Psoas muscle (tissue), 8 donors: ENCODE results near the gene PPP6R1. TPM values are rescaled to one million over a fixed set of nuclear protein-coding genes. Genes with fewer than 3 reads are reported as not detected.
A peak's percentile ranks its signal among the peaks of the same experiment; 100 is the strongest.

Source experiments
- ATAC-seq, 4 donors: fragments of 200-7000 bp; cut with Tn5 transposase; one replicate each; pipeline ENCODE4 v1.9.1; 2020; ENCODE audit warnings: moderate library complexity in 3 of 4, mild to moderate bottlenecking in 2 of 4
- DNase-seq, 2 donors: peaks; one replicate each; pipeline ENCODE4 v3.0.0-alpha.2; 2020
- H3K27ac ChIP-seq: fragments of 200-600 bp; one replicate; pipeline ENCODE4 v1.8.0; 2022
- H3K27me3 ChIP-seq, 3 donors: fragments of 200-600 bp in 1 of 3; one replicate each; pipeline versions ENCODE4 v1.6.1 to v1.8.0; 2013 to 2022; ENCODE audit warnings: low read length in 2 of 3, mild to moderate bottlenecking in 2 of 3, moderate library complexity in 1 of 3; ENCODE audit not compliant: insufficient read depth in 3 of 3
- H3K36me3 ChIP-seq, 2 donors: fragments of 200-600 bp in 1 of 2; one replicate each; pipeline versions ENCODE4 v1.6.1 to v1.8.0; 2013 to 2022; ENCODE audit warnings: low read depth in 1 of 2, mild to moderate bottlenecking in 1 of 2, moderate library complexity in 1 of 2; ENCODE audit not compliant: insufficient read depth in 1 of 2
- H3K4me1 ChIP-seq: fragments of 200-600 bp; one replicate; pipeline ENCODE4 v1.8.0; 2022
- H3K4me3 ChIP-seq: fragments of 200-600 bp; one replicate; pipeline ENCODE4 v1.8.0; 2022; ENCODE audit warnings: mild to moderate bottlenecking
- H3K9me3 ChIP-seq: fragments of 200-600 bp; one replicate; pipeline ENCODE4 v1.8.0; 2022
- CTCF ChIP-seq: fragments of 200-600 bp; IDR thresholded peaks from one replicate; pipeline ENCODE4 v1.8.0; 2022; ENCODE audit warnings: antibody characterized with exemption
- WGBS, 3 donors: extraction: QIAGEN DNeasy Blood & Tissue Kit; methylation state at CpG; one replicate each; pipeline versions ENCODE4 v1.1.6 to v1.1.7; 2013; 5-methylcytosine and 5-hydroxymethylcytosine counted together
- intact Hi-C, 2 donors: fragments of 100-400 bp; cut with DNase I; formaldehyde crosslinking; loops; one replicate each; pipeline versions ENCODE4 v1.11.0 to v1.14.2; 2022
- polyA plus RNA-seq, 3 donors: library from polyadenylated mRNA; stranded (reverse); fragments of 200-250 nt; gene quantifications; one replicate each; pipeline ENCODE4 v1.2.3, GENCODE V29; 2013
- total RNA-seq, 4 donors: library from RNA; stranded (reverse); fragmentation: NEBNext Ultra II Directional in 2 of 4; extraction: Animal tissue kit (Norgen Biotek cat#: 25700) in 2 of 4; gene quantifications; one replicate each; pipeline versions ENCODE4 v1.2.1 to v1.2.4, GENCODE V29; 2021 to 2023
- donor health status: healthy with polysubstance abuse.
- donor health status: DM: no; HTN: no; CAD: no; lungs with moderate emphysema.
- donor health status: Bipolar disorder and iron deficiency.
- donor health status: healthy.
- donor health status: DM: yes; HTN: yes; CAD: no.
- donor health status: DM: no; HTN: no; CAD: no.
- donor health status: DM: no; HTN: no; CAD: no.
- donor health status: DM: yes; HTN: yes; CAD: no.

Gene PPP6R1
- total and polyA plus RNA-seq, 7 donors = 27.9 to 72.3 (median 45.6) TPM

DNA sequence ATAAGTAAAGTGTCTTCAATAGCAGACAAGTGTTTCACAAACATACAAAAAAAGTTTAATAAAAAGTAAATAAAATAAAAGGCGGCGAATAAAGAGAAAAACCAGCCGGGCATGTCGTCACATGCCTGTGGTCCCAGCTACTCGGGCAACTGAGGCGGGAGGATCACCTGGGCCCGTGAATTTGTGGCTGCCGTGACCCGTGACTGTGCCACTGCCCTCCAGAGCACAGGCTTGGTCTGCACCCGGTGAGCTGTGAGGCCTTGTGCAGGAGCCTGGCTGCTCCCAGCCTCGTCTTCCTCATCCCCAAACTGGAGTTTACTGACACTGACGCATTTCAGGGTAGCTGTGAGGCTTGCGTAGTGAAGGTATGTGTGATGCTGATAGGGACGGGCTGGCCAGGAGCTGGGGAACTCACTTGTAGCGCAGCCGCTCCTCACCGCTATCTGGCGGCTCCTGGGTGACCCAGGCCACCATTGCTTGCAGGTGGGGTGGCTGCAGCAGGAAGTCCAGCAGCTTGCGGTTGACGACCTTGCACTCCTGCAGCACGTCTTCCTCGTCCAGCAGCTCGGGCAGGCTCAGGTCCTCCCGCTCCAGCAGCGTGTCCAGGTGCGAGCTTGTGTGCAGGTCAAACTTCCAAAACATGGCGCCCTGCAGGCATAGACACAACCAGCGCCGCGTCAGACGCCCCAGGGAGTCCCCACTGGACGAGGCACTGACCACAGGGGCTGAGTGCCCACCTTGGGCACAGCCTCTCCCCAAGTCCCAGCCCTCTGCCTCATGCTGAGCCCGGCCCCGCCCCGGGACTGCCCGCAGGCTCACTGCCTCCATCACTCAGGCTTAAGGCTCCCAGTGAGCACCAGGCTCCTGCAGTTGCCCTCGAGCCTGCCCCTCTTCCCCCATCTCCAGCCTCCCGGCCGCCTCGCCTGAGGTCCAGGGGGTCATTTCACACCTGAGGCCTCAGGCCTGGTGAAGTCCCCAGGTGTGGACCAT lies 12.1 kb downstream of the PPP6R1 start:
- H3K27me3 ChIP-seq = no peaks in the 10 kb centered on the region
- H3K4me1 ChIP-seq = peaks cover under 1% of the 10 kb centered on the region
- intact Hi-C loops = no loop called here
- no peak for TF ChIP-seq CTCF
- H3K9me3 ChIP-seq = no peaks in the 10 kb centered on the region
- 89 to 90% (median 89%) methylated on average over 40 of the region's 40 CpGs for WGBS, 3 donors
- no peak overlapping the region for H3K4me3 ChIP-seq
- peaks cover 2 to 55% of the 10 kb centered on the region in 2 donors for H3K36me3 ChIP-seq
- DNase-seq = peak in 1 of 2 donors; percentile 28
- ATAC-seq = no peak
- H3K27ac ChIP-seq = no peak overlapping the region

GRCh38 chr19:55245236-55245904 lies 13.4 kb downstream of the PPP6R1 start:
- H3K4me3 ChIP-seq = no peak overlapping the region
- intact Hi-C loops = no loop called here
- no peak for TF ChIP-seq CTCF

GRCh38 chr19:55244004-55244680 lies 14.7 kb downstream of the PPP6R1 start:
- ATAC-seq = no peak
- Histone ChIP-seq H3K4me1 (no peaks in the 10 kb centered on the region), H3K9me3 (no peaks in the 10 kb centered on the region), H3K27ac (no peak overlapping the region), H3K4me3 (no peak overlapping the region), H3K27me3 (no peaks in the 10 kb centered on the region), H3K36me3 (peaks cover 5 to 78% of the 10 kb centered on the region in 2 donors)
- DNase-seq = peak in 1 of 2 donors; percentile 15
- WGBS, 3 donors = 79 to 81% (median 80%) methylated on average over 12 of the region's 12 CpGs
- intact Hi-C loops = no loop called here
- no peak for TF ChIP-seq CTCF

More at GRCh38 chr19:55245236-55245904, 13.4 kb downstream of the PPP6R1 start:
- no peaks in the 10 kb centered on the region for H3K27me3 ChIP-seq
- ATAC-seq (no peak), DNase-seq (peak in 1 of 2 donors; percentile 21)
- H3K36me3 ChIP-seq = peaks cover 2 to 66% of the 10 kb centered on the region in 2 donors
- H3K9me3 ChIP-seq = no peaks in the 10 kb centered on the region
- WGBS, 3 donors = 92% methylated on average over 23 of the region's 23 CpGs
- no peak overlapping the region for H3K27ac ChIP-seq
- no peaks in the 10 kb centered on the region for H3K4me1 ChIP-seq

DNA sequence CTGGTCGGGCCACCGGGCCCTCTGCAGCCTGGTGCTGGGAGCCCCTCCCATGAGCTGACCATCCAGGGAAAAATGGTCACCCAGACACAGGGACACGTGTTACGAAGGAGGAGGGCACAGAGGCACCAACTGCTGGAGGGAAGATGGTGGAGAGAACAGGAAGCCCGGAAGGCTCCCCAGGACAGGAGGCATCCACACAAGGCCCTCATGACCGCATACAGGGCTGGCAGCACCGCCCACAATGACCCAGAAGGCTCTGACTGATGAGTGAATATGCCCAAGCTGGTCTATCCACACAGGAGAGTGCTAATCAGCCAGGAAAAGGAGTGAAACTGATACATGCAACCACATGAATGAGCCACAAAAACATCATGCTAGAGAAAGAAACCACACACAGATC lies 16.3 kb downstream of the PPP6R1 start:
- H3K27me3 ChIP-seq = no peaks in the 10 kb centered on the region
- ATAC-seq = no peak
- no peak for DNase-seq
- no peak overlapping the region for H3K27ac ChIP-seq
- H3K4me1 ChIP-seq = no peaks in the 10 kb centered on the region
- no peaks in the 10 kb centered on the region for H3K9me3 ChIP-seq
- 65 to 74% (median 68%) methylated on average over 7 of the region's 7 CpGs for WGBS, 3 donors
- TF ChIP-seq CTCF = no peak
- H3K36me3 ChIP-seq = peaks cover 11 to 94% of the 10 kb centered on the region in 2 donors
- intact Hi-C loops = no loop called here
- no peak overlapping the region for H3K4me3 ChIP-seq
